Smooth muscle cell (in vitro differentiated cells): Measurements from ENCODE around the gene EIF4ENIF1. TPM values are rescaled to one million over a fixed set of nuclear protein-coding genes. Genes with fewer than 3 reads are reported as not detected.

Experiments used
- DNase-seq: peaks from one replicate; lab custom pipeline; 2025; ENCODE audit not compliant: unreplicated experiment; lab: John Stamatoyannopoulos, UW
- H2AFZ ChIP-seq: fragments of 200-600 bp; sonication (generic); 2 replicates; pipeline ENCODE4 v1.6.0; 2016; ENCODE audit warnings: antibody characterized with exemption, low read depth, mild to moderate bottlenecking
- H3F3A ChIP-seq: fragments of 200-600 bp; sonication (generic); 2 replicates; pipeline ENCODE4 v1.6.0; 2017; ENCODE audit warnings: antibody characterized with exemption, low read depth
- H3K27ac ChIP-seq: fragments of 200-600 bp; sonication (generic); 2 replicates; pipeline ENCODE4 v1.5.1; 2016; ENCODE audit warnings: low read depth, mild to moderate bottlenecking
- H3K27me3 ChIP-seq: fragments of 200-600 bp; sonication (generic); 2 replicates; pipeline ENCODE4 v1.6.1; 2016; ENCODE audit warnings: low read depth, mild to moderate bottlenecking
- H3K36me3 ChIP-seq: fragments of 200-600 bp; sonication (generic); 2 replicates; pipeline ENCODE4 v1.5.1; 2016; ENCODE audit warnings: low read depth
- H3K4me1 ChIP-seq: fragments of 200-600 bp; sonication (generic); 2 replicates; pipeline ENCODE4 v1.5.1; 2016; ENCODE audit warnings: low read depth
- H3K4me2 ChIP-seq: fragments of 200-600 bp; sonication (generic); 2 replicates; pipeline ENCODE4 v1.6.0; 2016; ENCODE audit warnings: mild to moderate bottlenecking
- H3K4me3 ChIP-seq: fragments of 200-600 bp; sonication (generic); 2 replicates; pipeline ENCODE4 v1.5.1; 2016; ENCODE audit warnings: mild to moderate bottlenecking
- H3K79me2 ChIP-seq: fragments of 200-600 bp; sonication (generic); 2 replicates; pipeline ENCODE4 v1.6.0; 2016; ENCODE audit warnings: low read depth, mild to moderate bottlenecking
- H3K9ac ChIP-seq: fragments of 200-600 bp; sonication (generic); 2 replicates; pipeline ENCODE4 v1.6.0; 2016; ENCODE audit warnings: low read depth
- H3K9me3 ChIP-seq: fragments of 200-600 bp; sonication (generic); replicated peaks from 2 replicates; pipeline ENCODE4 v1.5.1; 2016; ENCODE audit warnings: low read depth
- H4K20me1 ChIP-seq: fragments of 200-600 bp; sonication (generic); 2 replicates; pipeline ENCODE4 v1.6.0; 2016; ENCODE audit warnings: low read depth
- WGBS: methylation state at CpG from one replicate; pipeline ENCODE4 v1.1.7; 2016; ENCODE audit warnings: low lambda C conversion rate; 5-methylcytosine and 5-hydroxymethylcytosine counted together
- polyA plus RNA-seq: library from polyadenylated mRNA; unstranded; fragments of >200 nt; fragmentation: Nextera tagmentation; extraction: Ambion mirVana; gene quantifications from 2 replicates; pipeline ENCODE4 v1.2.1, GENCODE V29; 2016
- total RNA-seq: library from RNA; depleted of rRNA; stranded (reverse); fragments of >200 nt; gene quantifications from 2 replicates; pipeline ENCODE4 v1.2.3, GENCODE V29; 2014
- TF ChIP-seq, protein P1 (sequence below): fragments of 200-600 bp; sonication (generic); IDR thresholded peaks from 2 replicates; pipeline ENCODE4 v1.5.1; 2017; ENCODE audit warnings: borderline replicate concordance, mild to moderate bottlenecking, antibody characterized with exemption; ENCODE audit not compliant: insufficient read depth, poor library complexity, severe bottlenecking

The EIF4ENIF1 gene
- total and polyA plus RNA-seq, 2 experiments from 2014 or later, result 11.6 to 15.5 TPM

DNA sequence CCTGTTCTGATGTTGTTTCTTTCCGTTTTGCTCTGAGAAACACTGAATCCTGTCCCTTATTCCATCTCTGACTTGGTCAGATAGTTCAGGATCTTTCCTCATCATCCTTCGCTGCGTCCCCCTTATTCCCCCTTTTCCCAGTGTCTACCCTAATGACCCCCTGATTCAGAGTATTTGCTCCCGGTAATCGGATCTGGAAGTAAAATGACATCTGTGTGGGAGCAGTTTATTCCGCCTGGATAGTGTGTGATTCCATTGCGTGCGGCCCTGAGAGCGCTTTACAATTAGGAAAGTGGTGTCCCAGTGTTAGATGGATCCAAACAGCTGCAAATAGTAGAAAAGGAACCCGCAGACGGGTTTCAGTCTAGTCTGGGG, 89.6 kb downstream of the EIF4ENIF1 start:
- peaks cover 7% of the 10 kb centered on the region for H3K36me3 ChIP-seq
- H3K79me2 ChIP-seq, result peaks cover 53% of the 10 kb centered on the region
- peak overlapping the region; percentile 96 for H3K9ac ChIP-seq
- H3K4me3 ChIP-seq, result peak overlapping the region; percentile 65
- H3K4me1 ChIP-seq, result peaks cover 12% of the 10 kb centered on the region
- WGBS, result 2% methylated on average over 11 of the region's 11 CpGs
- peak overlapping the region; percentile 79 for H2AFZ ChIP-seq
- peak overlapping the region; percentile 79 for H3K27ac ChIP-seq
- H3F3A ChIP-seq, result peaks cover 5% of the 10 kb centered on the region
- TF ChIP-seq, protein P1, sequence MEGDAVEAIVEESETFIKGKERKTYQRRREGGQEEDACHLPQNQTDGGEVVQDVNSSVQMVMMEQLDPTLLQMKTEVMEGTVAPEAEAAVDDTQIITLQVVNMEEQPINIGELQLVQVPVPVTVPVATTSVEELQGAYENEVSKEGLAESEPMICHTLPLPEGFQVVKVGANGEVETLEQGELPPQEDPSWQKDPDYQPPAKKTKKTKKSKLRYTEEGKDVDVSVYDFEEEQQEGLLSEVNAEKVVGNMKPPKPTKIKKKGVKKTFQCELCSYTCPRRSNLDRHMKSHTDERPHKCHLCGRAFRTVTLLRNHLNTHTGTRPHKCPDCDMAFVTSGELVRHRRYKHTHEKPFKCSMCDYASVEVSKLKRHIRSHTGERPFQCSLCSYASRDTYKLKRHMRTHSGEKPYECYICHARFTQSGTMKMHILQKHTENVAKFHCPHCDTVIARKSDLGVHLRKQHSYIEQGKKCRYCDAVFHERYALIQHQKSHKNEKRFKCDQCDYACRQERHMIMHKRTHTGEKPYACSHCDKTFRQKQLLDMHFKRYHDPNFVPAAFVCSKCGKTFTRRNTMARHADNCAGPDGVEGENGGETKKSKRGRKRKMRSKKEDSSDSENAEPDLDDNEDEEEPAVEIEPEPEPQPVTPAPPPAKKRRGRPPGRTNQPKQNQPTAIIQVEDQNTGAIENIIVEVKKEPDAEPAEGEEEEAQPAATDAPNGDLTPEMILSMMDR, result no peak
- DNase-seq, result peak; percentile 15
- H3K27me3 ChIP-seq, result no peaks in the 10 kb centered on the region
- H4K20me1 ChIP-seq, result peaks cover 19% of the 10 kb centered on the region
- no peaks in the 10 kb centered on the region for H3K9me3 ChIP-seq
- H3K4me2 ChIP-seq, result peak overlapping the region; percentile 98

DNA sequence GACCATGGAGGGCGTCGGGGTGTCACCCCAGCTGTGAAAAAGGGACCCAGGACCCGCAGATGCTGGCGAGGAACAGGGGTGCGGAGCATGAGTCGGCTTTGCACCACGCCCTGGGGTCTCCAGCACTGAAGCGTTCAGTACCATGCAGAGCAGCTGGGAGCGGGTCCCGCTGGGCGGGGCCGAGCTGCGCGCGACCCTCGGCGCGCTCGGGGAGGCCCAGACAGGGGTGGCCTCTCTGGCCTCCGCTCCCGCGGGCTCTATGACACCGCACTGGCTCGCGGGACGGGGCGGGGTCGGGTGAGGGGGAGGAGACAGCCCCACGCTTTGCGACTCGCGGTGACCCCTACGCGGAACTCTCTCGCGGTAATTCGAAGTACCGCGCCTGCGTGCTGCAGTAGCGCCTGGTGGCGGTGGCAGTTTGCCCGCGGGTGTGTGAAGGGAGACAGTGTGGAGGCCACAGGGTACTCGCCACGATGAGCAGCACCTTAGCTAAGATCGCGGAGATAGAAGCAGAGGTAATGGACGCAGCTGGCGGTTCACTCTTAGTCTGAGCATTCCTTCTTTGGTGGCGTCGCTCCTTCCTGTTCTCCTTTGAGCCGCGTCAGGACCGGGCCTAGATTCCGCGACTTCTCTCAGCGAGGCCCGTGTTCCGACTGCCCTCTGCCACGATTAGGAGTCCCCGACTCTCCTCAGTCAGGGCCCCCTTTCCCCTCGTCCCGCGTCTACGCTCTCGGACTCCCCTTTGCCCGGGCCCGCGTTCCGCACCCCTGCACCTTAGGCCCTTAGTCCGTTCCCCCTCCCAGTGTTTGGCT, 90.2 kb downstream of the EIF4ENIF1 start, which contains the start of gene DRG1:
Gene DRG1 (plus strand): TSS at position 394 of the 812 bp plus-strand sequence. CDS start 80 bp downstream, at position 474.
- H3K36me3 ChIP-seq, result peaks cover 2% of the 10 kb centered on the region
- H3K4me3 ChIP-seq, result peak within 1 kb of the TSS; percentile 65
- H3K27ac ChIP-seq, result peak within 1 kb of the TSS; percentile 79
- peak within 1 kb of the TSS; percentile 98 for H3K4me2 ChIP-seq
- peak; percentile 86 for DNase-seq
- peaks cover 5% of the 10 kb centered on the region for H3F3A ChIP-seq
- peak within 1 kb of the TSS; percentile 100 for H2AFZ ChIP-seq
- no peaks in the 10 kb centered on the region for H3K27me3 ChIP-seq
- H4K20me1 ChIP-seq, result peaks cover 14% of the 10 kb centered on the region
- peaks cover 48% of the 10 kb centered on the region for H3K79me2 ChIP-seq
- TF ChIP-seq, protein P1, result no peak
- H3K4me1 ChIP-seq, result peaks cover 12% of the 10 kb centered on the region
- under 1% methylated on average over 67 of the region's 72 CpGs for WGBS
- H3K9me3 ChIP-seq, result no peaks in the 10 kb centered on the region
- H3K9ac ChIP-seq, result peak within 1 kb of the TSS; percentile 96

DNA sequence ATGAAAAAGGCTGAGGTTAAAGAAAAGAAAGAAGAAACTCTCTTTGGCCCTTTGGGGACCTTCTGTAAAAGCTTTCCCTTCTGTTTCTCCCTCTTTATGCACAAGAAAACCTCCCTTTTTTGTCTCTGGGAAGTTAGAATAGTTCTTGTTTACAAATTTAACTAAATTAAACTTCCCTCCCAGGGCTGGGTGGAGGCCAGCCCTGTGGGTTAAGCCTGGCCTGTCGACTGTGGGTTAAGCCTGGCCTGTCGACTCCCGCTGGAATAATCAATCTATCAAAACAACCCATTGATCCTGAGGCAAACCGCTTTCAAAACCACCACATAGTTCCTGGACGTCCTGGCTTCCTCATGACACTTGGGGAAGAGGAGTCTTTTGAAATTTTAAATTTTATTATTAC, 91.4 kb downstream of the EIF4ENIF1 start:
- Histone ChIP-seq H3K79me2 (peaks cover 36% of the 10 kb centered on the region), H3K36me3 (no peaks in the 10 kb centered on the region), H3K9ac (no peak overlapping the region), H3K4me1 (peaks cover 12% of the 10 kb centered on the region), H3K27me3 (no peaks in the 10 kb centered on the region), H3K4me2 (no peak overlapping the region), H3F3A (peaks cover 5% of the 10 kb centered on the region), H2AFZ (peak overlapping the region; percentile 49), H3K4me3 (no peak overlapping the region), H4K20me1 (peaks cover 10% of the 10 kb centered on the region), H3K27ac (peak overlapping the region; percentile 69), H3K9me3 (no peaks in the 10 kb centered on the region)
- DNase-seq, result no peak
- 79% methylated on average over 5 of the region's 5 CpGs for WGBS
- TF ChIP-seq, protein P1, result no peak

DNA sequence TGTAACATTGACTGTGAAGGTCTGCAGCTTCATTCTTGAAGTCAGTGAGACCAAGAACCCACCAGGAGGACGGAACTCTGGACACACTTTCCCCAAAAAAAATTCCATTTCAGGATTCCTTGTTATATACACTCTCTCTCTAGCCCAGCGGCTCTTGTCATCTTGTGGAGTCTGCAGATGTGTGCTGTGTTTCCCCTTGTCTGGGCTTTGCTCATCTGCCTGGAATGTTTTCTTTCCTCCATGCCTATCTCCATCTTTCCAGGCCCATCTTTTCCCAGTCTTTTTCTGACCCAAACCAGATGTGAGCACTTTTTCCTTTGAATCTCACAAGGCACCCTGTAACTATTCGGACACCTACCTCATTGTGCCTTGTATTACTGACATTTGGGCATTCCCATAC, 95.3 kb downstream of the EIF4ENIF1 start:
- no peaks in the 10 kb centered on the region for H3K27me3 ChIP-seq
- no peaks in the 10 kb centered on the region for H3K36me3 ChIP-seq
- H3F3A ChIP-seq, result peaks cover 5% of the 10 kb centered on the region
- no peak overlapping the region for H3K9ac ChIP-seq
- no peaks in the 10 kb centered on the region for H4K20me1 ChIP-seq
- H3K4me1 ChIP-seq, result peaks cover 4% of the 10 kb centered on the region
- TF ChIP-seq, protein P1, result no peak
- H3K4me3 ChIP-seq, result no peak overlapping the region
- no peak for DNase-seq
- H3K79me2 ChIP-seq, result no peaks in the 10 kb centered on the region
- H3K4me2 ChIP-seq, result no peak overlapping the region
- WGBS, result 69% methylated on average over 3 of the region's 3 CpGs
- no peak overlapping the region for H3K27ac ChIP-seq
- no peaks in the 10 kb centered on the region for H3K9me3 ChIP-seq
- peak overlapping the region; percentile 60 for H2AFZ ChIP-seq
